PC-3 (cell line): ENCODE results near the gene MYH11. TPM values are rescaled to one million over a fixed set of nuclear protein-coding genes. Genes with fewer than 3 reads are reported as not detected.

ENCODE experiments used
- ATAC-seq: fragments of 200-7000 bp; cut with Tn5 transposase; 2 replicates; pipeline ENCODE4 v1.9.1; 2020; ENCODE audit warnings: mild to moderate bottlenecking, moderate library complexity
- BruUV-seq: library from RNA; stranded (reverse); fragments of 400-500 nt; replicated peaks from 2 replicates; lab custom pipeline; 2021; lab: Mats Ljungman, UMichigan
- CTCF ChIA-PET: fragments of 300-600 bp; sonication (Branson Sonifier 250); formaldehyde crosslinking; loops from one replicate; lab custom pipeline; 2022; ENCODE audit warnings: antibody characterized with exemption; lab: Charles Lee
- POLR2A ChIA-PET: fragments of 300-600 bp; sonication (Branson Sonifier 250); formaldehyde crosslinking; loops from one replicate; lab custom pipeline; 2022; ENCODE audit warnings: antibody characterized with exemption; ENCODE audit not compliant: unreplicated experiment; lab: Charles Lee
- DNase-seq: peaks from one replicate; pipeline ENCODE4 v3.0.0-alpha.2; 2015
- H2AFZ ChIP-seq: fragments of 300-600 bp; sonication (generic); 2 replicates; pipeline ENCODE4 v1.6.0; 2016; ENCODE audit warnings: antibody characterized with exemption, low read length
- H3F3A ChIP-seq: fragments of 300-600 bp; sonication (generic); one replicate; pipeline ENCODE4 v1.6.0; 2017; ENCODE audit warnings: antibody characterized with exemption, low read length, control low read depth, mild to moderate bottlenecking; ENCODE audit not compliant: unreplicated experiment
- H3K27ac ChIP-seq: fragments of 300-600 bp; sonication (generic); 2 replicates; pipeline ENCODE4 v1.5.1; 2016; ENCODE audit warnings: mild to moderate bottlenecking, low read length
- H3K27me3 ChIP-seq: fragments of 300-600 bp; sonication (generic); 2 replicates; pipeline ENCODE4 v1.6.1; 2016; ENCODE audit warnings: low read length, mixed read lengths
- H3K36me3 ChIP-seq: fragments of 300-600 bp; sonication (generic); 2 replicates; pipeline ENCODE4 v1.6.1; 2016; ENCODE audit warnings: low read depth, mixed run types, low read length, mixed read lengths
- H3K4me1 ChIP-seq: fragments of 300-600 bp; sonication (generic); 2 replicates; pipeline ENCODE4 v1.5.1; 2016; ENCODE audit warnings: low read length; ENCODE audit not compliant: insufficient read depth
- H3K4me2 ChIP-seq: fragments of 300-600 bp; sonication (generic); 2 replicates; pipeline ENCODE4 v1.6.0; 2016; ENCODE audit warnings: low read length
- H3K4me3 ChIP-seq: fragments of 300-600 bp; sonication (generic); 2 replicates; pipeline ENCODE4 v1.5.1; 2016; ENCODE audit warnings: mild to moderate bottlenecking, low read length, mixed read lengths
- H3K79me2 ChIP-seq: fragments of 300-600 bp; sonication (generic); 2 replicates; pipeline ENCODE4 v1.6.1; 2017; ENCODE audit warnings: low read length, mixed read lengths
- H3K9ac ChIP-seq: fragments of 300-600 bp; sonication (generic); 2 replicates; pipeline ENCODE4 v1.6.0; 2016; ENCODE audit warnings: mild to moderate bottlenecking, low read length
- H3K9me2 ChIP-seq: fragments of 300-600 bp; sonication (generic); replicated peaks from 2 replicates; pipeline ENCODE4 v1.6.1; 2016; ENCODE audit warnings: mixed run types, low read length, mixed read lengths
- H3K9me3 ChIP-seq: fragments of 300-600 bp; sonication (generic); 2 replicates; pipeline ENCODE4 v1.6.1; 2016; ENCODE audit warnings: low read length, mixed read lengths
- H4K20me1 ChIP-seq: fragments of 300-600 bp; sonication (generic); 2 replicates; pipeline ENCODE4 v1.6.1; 2016; ENCODE audit warnings: low read length, mixed read lengths
- CTCF ChIP-seq: fragments of 300-600 bp; sonication (generic); conservative IDR thresholded peaks from 2 replicates; pipeline ENCODE4 v1.5.1; 2017; ENCODE audit warnings: antibody characterized with exemption, low read depth, mild to moderate bottlenecking, low read length
- EZH2 ChIP-seq: fragments of 300-600 bp; sonication (generic); IDR thresholded peaks from one replicate; pipeline ENCODE4 v1.6.1; 2017; ENCODE audit warnings: antibody characterized with exemption, mild to moderate bottlenecking, low read length; ENCODE audit not compliant: unreplicated experiment
- EZH2phosphoT487 ChIP-seq: fragments of 300-600 bp; sonication (generic); IDR thresholded peaks from 2 replicates; pipeline ENCODE4 v1.6.1; 2018; ENCODE audit warnings: mild to moderate bottlenecking, antibody characterized with exemption, low read length, borderline replicate concordance
- intact Hi-C: fragments of 100-400 bp; cut with micrococcal nuclease; formaldehyde crosslinking; loops from 2 replicates; pipeline ENCODE4 v1.9.0; 2023
- total RNA-seq: library from RNA; depleted of rRNA; stranded (reverse); fragments of >200 nt; gene quantifications from 2 replicates; pipeline ENCODE4 v1.2.3, GENCODE V29; 2014

The MYH11 gene
- total RNA-seq, 1 experiment from 2014 or later: not detected

- Histone ChIP-seq H3K9ac (no peak overlapping the region), H4K20me1 (no peaks in the 10 kb centered on the region), H3K79me2 (no peaks in the 10 kb centered on the region), H3K27ac (no peak overlapping the region), H3K4me2 (no peak overlapping the region), H3K27me3 (no peaks in the 10 kb centered on the region), H3K36me3 (no peaks in the 10 kb centered on the region), H3K4me3 (no peak overlapping the region), H3K9me3 (no peaks in the 10 kb centered on the region), H3F3A (no peaks in the 10 kb centered on the region), H3K4me1 (no peaks in the 10 kb centered on the region), H2AFZ (no peak overlapping the region), H3K9me2 (no peaks in the 10 kb centered on the region)
- intact Hi-C loops: no loop called here
- no TSS peak for BruUV-seq
- ATAC-seq (no peak), DNase-seq (no peak)
- ChIA-PET POLR2A (no interaction called here), CTCF (no interaction called here)
- TF ChIP-seq EZH2: no peak
- no peak for TF ChIP-seq CTCF
- no peak for TF ChIP-seq EZH2phosphoT487
Measured at GRCh38 chr16:15752717-15753488, 103.9 kb downstream of the MYH11 start.

- H3K4me3 ChIP-seq: no peak overlapping the region
- POLR2A ChIA-PET: no interaction called here
- BruUV-seq: no TSS peak
- no peaks in the 10 kb centered on the region for H4K20me1 ChIP-seq
- DNase-seq (no peak), ATAC-seq (no peak)
- TF ChIP-seq CTCF (no peak), EZH2 (no peak), EZH2phosphoT487 (no peak)
- H3K27ac ChIP-seq: no peak overlapping the region
- intact Hi-C loops: no loop called here
- no peak overlapping the region for H3K4me2 ChIP-seq
- no peaks in the 10 kb centered on the region for H3K4me1 ChIP-seq
- no peaks in the 10 kb centered on the region for H3K36me3 ChIP-seq
- no peaks in the 10 kb centered on the region for H3K9me2 ChIP-seq
- CTCF ChIA-PET: no interaction called here
- H3K9ac ChIP-seq: no peak overlapping the region
- H3F3A ChIP-seq: no peaks in the 10 kb centered on the region
- no peaks in the 10 kb centered on the region for H3K9me3 ChIP-seq
- no peaks in the 10 kb centered on the region for H3K79me2 ChIP-seq
- no peaks in the 10 kb centered on the region for H3K27me3 ChIP-seq
- no peak overlapping the region for H2AFZ ChIP-seq
Measured at GRCh38 chr16:15751940-15752339, 104.9 kb downstream of the MYH11 start.

- Histone ChIP-seq H3K4me3 (no peak overlapping the region), H3K9me2 (no peaks in the 10 kb centered on the region), H3K79me2 (no peaks in the 10 kb centered on the region), H3K27ac (no peak overlapping the region), H3K9ac (no peak overlapping the region), H3K36me3 (no peaks in the 10 kb centered on the region), H3K9me3 (no peaks in the 10 kb centered on the region), H3K4me1 (no peaks in the 10 kb centered on the region), H3F3A (no peaks in the 10 kb centered on the region), H3K27me3 (no peaks in the 10 kb centered on the region), H3K4me2 (no peak overlapping the region), H4K20me1 (no peaks in the 10 kb centered on the region), H2AFZ (no peak overlapping the region)
- BruUV-seq: no TSS peak
- ATAC-seq: no peak
- ChIA-PET POLR2A (interaction anchor here (0.6 kb wide), 1 partner anchor 62 kb away, joined by 3 read pairs; no protein-coding TSS in a partner anchor), CTCF (no interaction called here)
- intact Hi-C loops: no loop called here
- no peak for TF ChIP-seq CTCF
- no peak for TF ChIP-seq EZH2
- no peak for TF ChIP-seq EZH2phosphoT487
- DNase-seq: no peak
Measured at GRCh38 chr16:15749985-15750384, 106.8 kb downstream of the MYH11 start.
